Measurements from ENCODE around the gene FAM50A.

- TF ChIP-seq GATA3 (IDR thresholded peaks at IDR 0.05; ENCODE audit: low read depth, low read length) (no peak), GATA2 (IDR thresholded peaks at IDR 0.05; ENCODE audit: low read depth, low read length) (no peak)
These were observed 12.6 kb upstream of the FAM50A start for GRCh38 chrX:154431341-154431740.

Measured in SH-SY5Y (cell line).